CD1c-positive myeloid dendritic cell (primary cell): ENCODE data around the gene PDE4A.
A peak's percentile ranks its signal among the peaks of the same experiment; 100 is the strongest.
"Not testable (repeated sequence)": the region's sequence is repeated elsewhere in the genome, so short reads cannot be mapped to it uniquely, and the experiment has no call there.

Experiments used
- DNase-seq: peaks from one replicate; pipeline ENCODE4 v3.0.0-alpha.2; 2016; ENCODE audit errors: extremely low spot score

Gene PDE4A

DNA sequence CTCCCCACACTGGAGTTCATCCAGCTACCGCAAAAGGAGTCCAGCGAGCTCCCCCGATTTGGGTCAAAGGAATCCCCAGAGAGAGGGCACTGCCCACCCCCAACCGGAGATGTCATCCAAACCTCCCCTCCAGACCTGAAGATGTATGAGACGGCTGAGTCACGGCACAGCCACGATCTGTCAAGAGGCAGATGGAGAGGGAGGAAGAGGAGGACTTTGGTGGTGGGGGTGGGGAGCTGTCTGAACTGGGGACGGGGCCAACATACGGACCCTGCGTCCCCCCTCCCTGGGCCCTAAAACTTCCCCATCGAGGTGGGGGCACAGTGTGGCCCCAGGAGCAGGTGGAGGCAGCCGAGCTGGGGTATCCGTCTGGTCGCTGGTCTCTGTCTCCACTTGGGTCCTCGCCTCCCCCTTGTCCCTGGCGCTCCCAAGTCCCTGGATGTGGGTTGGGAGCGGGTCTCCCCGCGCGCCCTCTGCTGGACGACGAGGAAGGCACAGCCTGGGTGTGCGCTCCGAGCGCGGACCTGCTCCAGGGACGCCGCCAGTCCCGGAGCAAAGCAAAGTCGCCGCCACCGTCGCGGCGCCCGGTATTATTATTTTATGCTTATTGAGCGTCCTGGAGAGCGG lies 3.8 kb downstream of the PDE4A start:
- DNase-seq, result peak; percentile 78

DNA sequence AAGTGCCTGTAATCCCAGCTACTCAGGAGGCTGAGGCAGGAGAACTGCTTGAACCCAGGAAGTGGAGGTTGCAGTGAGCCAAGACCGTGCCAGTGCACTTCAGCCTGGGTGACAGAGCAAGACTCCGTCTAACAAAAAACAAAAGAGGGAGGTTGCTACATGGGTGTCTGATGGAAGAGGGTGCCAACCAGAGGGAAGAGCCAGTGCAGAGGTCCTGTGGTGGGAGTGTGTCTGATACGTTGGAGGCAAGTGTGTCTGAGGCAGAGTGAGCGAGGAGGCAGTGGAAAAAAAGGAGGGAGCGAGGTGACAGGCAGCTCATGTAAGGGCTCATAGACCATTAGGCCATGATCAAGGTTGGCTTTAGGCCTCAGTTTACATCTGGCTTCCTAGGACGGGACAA lies 6.8 kb downstream of the PDE4A start:
- peak; percentile 11 for DNase-seq

DNA sequence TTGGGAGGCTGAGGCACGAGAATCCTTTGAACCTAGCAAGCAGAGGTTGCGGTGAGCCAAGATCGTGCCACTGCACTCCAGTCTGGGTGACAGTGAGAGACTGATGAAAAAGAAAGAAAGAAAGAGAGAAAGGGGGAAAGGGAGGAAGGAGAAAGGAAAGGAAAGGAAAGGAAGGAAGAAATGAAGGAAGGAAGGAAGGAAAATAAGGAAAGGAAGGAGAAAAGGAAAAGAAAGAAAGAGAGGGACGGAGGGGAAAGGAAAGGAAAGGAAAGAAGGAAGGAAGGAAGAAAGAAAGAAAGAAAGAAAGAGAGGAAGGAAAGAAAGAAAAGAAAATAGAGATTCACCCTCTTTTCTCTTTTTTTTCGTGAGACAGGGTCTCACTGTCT lies 8.7 kb downstream of the PDE4A start:
- no peak for DNase-seq

DNA sequence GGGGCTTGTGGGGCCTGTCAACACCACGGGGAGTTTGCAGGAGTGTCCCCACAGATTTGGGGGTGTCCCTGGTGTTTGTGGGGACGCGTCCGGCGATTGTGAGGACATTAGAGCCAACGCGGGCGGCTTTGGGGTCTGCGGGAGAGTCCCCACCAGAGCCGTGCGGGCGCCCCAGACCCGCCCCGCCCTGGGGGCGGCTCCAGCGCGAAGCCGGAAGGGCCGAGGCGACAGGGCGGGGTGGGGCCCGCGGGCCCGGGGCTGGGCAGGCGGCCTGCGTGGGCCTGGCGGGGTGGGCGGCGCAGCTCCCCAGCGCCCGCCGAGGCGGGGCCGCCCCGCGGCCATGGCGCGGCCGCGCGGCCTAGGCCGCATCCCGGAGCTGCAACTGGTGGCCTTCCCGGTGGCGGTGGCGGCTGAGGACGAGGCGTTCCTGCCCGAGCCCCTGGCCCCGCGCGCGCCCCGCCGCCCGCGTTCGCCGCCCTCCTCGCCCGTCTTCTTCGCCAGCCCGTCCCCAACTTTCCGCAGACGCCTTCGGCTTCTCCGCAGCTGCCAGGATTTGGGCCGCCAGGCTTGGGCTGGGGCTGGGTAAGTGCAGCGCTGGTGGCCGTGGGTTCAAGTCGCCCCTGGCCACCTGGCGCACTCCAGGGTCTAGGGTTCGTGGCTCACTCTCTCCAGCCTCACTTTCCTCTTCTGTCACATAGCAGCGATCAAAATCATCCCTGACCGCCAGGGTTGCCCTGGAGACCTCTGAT lies 10.3 kb downstream of the PDE4A start:
- DNase-seq, result peak; percentile 83

DNA sequence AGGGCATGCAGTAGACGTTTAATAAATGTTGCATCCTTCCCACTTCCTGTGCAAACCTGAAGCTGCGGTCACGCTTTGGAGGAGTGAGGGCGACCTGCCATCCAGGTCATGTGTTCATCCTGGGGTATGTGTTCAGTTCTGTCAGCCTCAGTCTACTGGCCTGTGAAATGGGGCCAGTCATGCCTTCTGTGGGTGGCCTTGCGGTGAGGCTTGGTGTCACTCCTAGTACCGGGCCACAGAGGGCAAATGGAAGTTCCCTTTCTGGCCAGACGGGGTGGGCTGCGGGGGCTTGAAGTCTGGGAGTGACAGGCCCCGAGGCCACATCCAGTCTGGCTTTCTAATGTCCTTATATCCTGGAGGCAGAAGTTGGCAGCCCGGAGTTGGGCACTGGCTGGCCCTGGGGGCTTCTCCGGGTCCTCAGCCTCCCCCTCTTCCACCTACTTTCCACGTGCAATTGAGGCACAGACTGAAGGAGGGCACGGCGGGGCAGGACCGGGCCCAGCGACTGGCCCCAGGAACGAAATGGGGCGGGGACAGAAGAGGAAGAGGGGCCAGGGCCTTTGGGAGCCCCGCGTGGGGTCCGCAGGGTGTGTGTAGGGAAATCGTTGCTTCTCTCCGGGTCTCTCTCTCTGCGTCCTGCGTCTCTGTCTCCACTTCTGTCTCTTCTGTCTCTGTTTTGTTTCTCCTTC lies 11.1 kb downstream of the PDE4A start:
- peak; percentile 88 for DNase-seq

DNA sequence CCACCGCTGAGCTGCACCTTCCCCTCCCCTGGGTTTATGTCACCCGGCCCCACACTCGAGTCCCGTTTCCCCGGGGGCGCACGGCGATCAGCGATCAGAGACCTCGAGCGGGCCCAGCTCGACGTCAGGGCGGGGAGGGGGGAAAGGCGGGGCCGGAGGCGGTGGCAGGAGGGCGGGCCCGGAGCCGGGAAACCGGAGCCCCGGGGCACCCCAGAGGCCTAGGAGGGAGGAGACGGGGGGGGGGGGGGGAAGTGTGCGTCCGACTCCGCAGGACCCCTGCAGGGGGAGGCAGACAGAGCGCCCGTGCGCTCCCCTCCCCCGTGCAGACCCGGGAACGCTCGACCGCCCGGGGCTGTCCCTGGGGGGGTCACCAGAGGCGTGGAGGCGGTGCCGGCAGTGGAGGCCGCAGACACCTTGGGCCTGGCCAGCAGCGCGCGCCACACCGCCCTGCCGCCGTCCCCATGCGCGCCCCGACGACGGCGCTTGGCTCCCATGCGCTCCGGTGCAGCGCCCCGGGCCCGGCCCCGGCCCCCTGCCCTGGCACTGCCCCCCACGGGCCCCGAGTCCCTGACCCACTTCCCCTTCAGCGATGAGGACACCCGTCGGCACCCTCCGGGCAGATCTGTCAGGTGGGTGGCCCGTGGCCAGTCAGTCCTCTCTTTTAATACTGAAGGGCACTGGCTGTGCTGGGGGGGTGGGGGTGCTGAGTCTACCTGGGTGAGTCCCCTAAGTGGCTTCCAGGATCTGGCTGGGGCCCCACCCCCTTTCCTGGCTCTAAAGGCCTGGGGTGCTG lies 11.8 kb downstream of the PDE4A start:
- DNase-seq, result peak; percentile 78

DNA sequence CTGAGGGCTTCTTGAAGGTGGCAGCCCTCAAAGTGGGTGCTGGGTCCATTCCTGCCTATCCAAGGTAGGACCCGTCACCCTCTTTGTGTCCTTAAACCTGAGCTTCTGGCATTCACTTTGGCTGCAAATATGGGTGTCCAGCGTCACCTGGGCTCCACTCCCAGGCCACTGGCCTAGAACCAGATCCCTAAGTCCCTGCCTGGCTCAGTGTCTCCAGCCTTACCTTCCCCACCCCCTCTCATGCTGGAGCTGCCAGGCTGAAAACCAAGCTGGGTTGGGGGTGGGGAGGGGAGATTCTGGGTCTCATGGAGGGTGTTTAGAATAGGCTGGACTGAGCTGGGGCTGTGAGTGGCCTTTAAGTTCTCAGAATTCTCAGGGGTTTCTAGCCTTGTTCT lies 12.4 kb downstream of the PDE4A start:
- no peak for DNase-seq

DNA sequence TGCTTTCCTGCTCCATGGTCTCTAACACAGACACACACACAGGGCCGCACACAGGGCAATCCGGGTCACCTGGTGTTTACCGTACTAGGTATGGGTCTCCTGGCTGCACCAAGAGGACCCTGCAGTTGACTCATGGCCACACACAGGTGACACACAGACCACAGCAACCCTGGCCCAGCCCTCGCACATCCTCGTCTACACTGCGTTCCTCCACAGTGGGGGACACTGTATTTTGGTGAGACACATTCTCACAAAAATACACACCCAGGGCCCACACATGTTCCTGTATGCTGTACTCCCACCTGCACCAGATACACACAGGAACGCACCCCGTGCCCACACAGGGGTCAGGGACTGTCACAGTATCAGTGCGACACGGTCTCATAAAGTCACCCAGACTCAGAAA lies 12.8 kb downstream of the PDE4A start:
- DNase-seq, result no peak

DNA sequence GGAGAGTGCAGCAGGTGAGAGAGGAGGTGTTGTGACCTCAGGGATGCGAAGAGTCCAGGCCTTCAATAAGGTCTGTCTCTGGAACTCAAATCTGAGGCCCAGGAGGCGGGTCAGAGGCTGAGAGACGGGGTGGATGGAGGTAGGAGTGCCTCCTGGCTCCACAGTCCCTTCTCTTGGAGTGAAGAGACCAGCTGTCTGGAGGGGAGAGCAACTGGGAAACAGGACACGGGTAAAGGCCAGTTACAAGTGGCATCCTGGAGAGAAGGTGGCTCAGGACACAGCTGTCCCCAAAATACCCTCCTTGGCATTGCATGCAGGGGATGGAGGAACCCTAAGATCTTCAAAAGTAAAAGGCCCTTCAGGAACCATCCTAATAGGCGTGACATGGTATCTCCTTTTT lies 19.2 kb downstream of the PDE4A start:
- no peak for DNase-seq

DNA sequence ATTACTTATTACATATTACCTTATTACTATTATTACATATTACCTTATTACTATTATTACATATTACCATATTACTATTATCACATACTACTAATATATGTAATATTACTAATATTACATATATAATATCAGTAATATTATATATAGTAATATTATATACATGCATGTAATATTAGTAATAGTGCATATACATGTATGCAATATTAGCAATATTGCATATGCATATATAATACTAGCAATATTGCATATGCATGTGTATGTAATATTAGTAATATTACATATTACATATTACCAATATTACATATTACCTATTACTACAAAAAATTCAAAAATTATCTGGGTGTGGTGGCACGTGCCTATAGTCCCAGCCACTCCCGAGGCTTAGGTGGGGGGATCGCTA lies 22.4 kb downstream of the PDE4A start:
- no peak for DNase-seq

DNA sequence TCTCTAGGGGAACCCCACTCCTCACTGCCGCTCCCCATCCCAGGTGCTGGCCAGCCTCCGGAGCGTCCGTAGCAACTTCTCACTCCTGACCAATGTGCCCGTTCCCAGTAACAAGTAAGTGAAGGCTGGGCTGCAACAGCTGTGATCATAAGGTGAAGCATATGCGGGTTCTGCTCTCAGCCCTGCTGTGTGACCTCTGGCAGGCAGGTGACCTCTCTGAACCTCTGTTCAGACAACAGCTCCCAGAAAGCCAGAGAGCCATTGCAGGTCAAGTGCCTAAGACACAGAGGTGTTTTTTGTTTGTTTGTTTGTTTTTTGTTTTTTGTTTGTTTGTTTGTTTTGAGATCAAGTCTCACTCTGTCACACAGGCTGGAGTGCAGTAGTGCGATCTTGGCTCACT lies 28.7 kb downstream of the PDE4A start:
- no peak for DNase-seq

DNA sequence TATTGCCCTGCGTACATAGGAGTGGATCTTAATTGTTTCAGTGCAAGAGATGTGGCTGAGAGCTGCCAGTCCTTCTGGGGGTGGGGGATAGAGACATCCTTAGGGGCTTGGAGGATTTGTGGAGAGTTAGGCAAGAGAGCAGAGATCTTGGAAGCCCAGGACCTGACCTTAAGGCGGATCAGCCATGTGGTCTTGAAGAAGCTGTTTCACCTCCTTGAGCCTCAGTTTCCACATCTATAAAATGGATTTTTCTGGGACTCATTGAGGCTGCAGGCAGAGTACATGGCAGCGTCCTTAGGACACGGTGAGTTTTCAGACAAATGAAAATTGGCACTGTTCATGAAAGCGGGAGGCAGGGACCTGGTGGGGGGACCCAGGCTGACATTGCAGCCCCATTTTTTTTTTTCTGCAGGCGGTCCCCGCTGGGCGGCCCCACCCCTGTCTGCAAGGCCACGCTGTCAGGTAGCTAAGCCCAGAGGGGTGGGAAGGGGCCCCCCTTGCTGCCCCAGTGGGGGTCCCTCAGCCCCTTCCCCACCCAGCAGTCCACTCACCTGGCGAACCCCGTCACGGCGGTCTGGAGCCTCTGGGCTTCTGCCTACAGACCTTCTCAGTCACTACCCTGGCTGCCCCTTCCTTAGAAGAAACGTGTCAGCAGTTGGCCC lies 30.0 kb downstream of the PDE4A start:
- no peak for DNase-seq

DNA sequence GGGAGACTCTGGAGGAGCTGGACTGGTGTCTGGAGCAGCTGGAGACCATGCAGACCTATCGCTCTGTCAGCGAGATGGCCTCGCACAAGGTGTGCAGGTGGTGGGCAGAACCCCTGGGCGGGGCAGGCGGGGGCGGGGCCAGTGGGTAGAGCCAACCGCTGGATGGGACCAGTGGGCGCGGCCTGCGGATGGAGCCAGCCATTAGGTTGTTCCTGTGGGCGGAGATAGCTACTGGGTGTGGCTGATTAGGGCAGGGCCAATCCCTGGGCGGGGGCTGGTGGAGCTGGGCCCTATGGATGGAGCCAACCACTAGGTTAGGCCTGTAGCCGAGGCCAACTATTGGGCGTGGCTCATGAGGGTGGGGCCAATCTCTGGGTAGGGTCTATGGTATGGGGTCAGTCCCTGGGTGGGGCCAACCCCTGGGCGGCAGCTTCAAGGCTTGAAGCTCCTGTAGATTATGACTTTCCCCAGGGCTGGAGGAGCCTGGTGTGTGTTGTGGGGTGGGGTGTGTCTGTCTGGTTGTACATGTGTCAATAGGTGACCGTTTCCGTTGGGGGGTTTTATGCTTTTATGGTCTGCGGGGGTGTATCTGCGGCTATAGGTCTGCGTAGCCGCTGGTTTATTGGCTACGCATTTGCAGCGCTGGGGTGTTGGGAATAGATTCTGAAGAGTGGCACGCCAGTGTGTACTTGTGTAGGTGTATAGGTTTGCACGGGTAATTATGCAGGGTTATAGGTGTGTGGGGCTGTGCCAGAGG lies 30.7 kb downstream of the PDE4A start:
- DNase-seq, result no peak

DNA sequence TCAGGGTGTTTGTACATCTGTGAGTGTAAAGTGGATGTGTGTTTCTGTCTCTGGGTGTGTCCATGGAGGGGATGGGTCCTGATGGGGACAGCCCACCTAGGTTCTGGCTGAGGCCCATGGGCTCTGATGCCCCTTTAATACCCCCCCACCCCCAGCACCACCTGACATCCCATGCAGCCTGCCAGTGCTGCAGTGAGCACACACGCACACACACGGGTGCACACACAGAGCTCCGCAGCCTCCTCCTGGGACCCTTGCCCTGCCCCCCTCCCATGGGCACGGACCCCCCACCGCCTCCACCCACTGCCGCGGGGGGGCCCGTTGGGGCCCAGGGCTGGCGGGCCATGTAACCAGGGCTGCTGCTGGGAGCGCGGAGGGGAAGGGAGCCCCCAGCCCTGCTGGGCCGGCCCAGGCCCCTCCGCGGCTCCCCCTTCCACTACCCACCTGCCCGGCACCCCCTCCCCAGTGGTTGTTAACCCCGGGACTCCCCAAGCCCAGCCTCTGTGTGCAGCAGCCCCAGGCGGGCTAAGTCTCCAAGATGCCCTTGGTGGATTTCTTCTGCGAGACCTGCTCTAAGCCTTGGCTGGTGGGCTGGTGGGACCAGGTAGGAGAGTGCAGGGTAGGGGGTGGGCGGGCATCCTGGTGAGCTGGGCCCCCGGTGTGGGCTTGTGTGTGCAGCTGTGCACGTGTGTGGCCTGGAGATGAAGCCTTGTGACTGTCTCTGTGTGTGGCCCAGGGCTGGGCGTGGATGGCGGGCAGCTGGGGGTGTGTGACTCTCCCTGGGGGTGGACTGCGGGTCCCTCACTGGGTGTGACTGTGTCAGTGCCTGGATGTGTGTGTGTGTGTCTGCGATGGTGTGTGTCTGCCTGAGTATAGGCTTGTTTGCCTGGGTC lies 32.6 kb downstream of the PDE4A start:
- DNase-seq, result no peak

DNA sequence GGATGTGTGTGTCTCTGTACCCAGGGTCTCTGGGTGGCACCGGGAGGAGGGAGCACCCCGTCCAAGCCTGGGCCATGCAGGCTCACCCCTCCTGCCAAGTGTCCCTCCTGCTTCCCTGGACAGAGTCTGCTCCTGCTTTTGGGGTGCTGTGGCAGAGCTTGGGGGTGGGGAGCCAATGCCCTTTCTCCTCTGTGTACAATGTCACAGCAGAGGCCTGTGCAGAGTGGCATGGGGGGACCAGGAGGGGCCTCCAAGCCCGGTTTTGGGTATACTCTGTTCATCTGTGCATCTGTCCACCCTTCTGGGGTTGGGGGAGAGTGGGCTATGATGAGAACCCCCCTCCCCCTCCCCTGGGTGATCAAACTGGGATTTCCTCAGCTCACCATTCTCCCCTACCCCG lies 33.5 kb downstream of the PDE4A start:
- no peak for DNase-seq

DNA sequence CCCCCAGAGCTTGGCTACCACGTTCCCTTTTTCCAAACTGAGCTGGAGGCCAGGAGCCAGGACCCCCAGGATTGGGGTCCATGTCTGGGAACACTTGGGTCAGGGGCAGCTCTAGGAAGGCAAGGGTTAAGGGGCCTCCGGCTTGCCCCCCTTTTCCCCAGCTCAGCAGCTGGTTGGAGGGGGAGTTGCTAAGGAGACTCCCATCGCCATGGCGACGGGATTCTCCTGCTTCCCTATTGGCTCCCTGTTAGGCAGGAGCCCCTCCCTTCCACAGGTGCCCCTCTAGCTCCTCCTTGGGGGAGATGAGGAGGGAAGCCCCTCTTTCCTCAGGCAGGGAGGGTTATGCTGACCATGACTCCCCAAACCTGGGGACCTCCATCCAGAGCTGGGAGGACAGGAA lies 33.9 kb downstream of the PDE4A start:
- DNase-seq, result no peak

DNA sequence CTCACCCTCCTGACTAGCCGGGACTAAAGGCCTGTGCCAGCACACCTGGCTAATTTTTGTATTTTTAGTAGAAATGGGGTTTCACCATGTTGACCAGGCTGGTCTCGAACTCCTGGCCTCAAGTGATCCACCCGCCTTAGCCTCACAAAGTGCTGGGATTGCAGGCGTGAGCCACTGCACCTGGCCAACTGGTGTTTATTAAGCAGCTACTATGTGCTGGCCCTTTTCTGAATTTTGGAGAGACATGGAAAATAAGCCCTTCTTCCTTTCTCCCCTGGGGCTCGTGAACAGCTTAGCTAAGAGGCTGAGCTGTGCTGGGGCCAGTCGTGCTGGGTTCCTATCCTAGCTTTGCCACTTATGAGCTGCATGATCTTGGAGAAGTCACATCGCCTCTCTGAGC lies 38.4 kb downstream of the PDE4A start:
- DNase-seq, result not testable (repeated sequence)

DNA sequence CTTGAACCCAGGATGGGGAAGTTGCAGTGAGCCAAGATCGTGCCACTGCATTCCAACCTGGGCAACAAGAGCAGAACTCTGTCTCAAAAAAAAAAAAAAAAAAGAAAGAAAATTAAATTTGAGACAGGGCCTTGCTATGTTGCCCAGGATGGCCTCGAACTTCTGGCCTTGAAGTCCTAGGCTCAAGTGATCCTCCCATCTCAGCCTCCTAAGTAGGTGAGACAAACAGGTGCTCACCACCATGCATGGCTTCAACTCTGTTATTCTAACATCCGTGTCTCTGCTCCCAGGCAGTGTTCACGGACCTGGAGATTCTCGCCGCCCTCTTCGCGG lies 40.3 kb downstream of the PDE4A start:
- DNase-seq, result no peak

DNA sequence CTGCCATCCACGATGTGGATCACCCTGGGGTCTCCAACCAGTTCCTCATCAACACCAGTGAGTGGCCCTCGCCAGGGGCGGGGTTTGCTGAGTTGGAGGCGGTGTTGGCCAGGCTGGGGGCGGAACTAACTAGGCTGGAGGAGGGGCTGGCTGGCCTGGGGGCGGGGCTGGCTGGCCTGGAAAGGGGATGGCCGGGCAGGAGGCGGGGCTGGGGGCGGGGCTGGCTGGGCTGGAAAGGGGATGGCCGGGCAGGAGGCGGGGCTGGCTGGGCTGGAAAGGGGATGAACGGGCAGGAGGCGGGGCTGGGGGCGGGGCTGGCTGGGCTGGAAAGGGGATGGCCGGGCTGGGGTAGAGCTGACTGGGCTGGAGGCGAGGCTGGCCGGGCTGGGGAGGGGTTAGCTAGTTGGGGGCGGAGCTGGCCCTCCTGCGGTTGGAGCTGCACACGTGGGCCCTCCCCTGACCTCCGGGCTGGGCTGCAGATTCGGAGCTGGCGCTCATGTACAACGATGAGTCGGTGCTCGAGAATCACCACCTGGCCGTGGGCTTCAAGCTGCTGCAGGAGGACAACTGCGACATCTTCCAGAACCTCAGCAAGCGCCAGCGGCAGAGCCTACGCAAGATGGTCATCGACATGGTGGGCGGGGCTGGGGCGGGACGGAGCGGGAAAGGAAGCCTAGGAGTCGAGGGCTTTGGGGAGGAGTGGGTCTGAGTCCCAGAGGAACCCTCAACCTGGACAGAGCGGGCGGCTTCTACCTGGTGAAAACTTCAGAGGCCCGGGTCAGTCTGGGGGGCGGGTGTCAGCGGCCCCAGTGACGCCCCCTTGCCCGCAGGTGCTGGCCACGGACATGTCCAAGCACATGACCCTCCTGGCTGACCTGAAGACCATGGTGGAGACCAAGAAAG lies 41.0 kb downstream of the PDE4A start:
- DNase-seq, result peak; percentile 90
